Uterus (tissue), 2 donors: ENCODE results near the gene NRAS.

Source experiments
- POLR2A ChIP-seq, 2 donors: fragments of 450-650 bp; IDR thresholded peaks; one replicate each; pipeline ENCODE4 v1.6.1; 2016; ENCODE audit warnings: antibody characterized with exemption in 2 of 2, mild to moderate bottlenecking in 1 of 2, moderate library complexity in 1 of 2
- TF ChIP-seq, protein P1 (sequence below), 4 experiments: fragments of 200-600 bp in 2 of 4; fragments of 450-650 bp in 2 of 4; sonication (generic) in 2 of 4; IDR thresholded peaks; one replicate each; pipeline ENCODE4 v1.5.1; 2016 to 2019; ENCODE audit warnings: antibody characterized with exemption in 4 of 4, mild to moderate bottlenecking in 2 of 4, moderate library complexity in 1 of 4

DNA sequence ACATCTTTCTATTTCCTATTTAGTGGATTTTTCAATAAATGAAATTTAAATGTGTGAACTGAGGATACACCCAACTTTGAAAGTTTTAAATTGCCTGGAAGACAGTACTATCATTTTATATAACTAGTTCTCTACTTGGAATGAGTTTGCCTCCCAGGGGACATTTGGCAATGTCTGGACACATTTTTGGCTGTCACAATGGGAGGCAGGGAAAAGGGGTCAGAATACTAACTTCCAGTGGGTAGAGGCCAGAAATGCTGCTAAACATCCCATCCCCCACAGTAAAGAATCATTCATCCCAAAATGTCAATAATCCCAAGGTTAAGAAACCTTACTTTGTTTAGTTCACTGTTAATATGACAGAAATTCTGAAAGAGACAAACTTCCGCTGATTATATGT lies 13.2 kb upstream of the NRAS start:
- TF ChIP-seq, protein P1, sequence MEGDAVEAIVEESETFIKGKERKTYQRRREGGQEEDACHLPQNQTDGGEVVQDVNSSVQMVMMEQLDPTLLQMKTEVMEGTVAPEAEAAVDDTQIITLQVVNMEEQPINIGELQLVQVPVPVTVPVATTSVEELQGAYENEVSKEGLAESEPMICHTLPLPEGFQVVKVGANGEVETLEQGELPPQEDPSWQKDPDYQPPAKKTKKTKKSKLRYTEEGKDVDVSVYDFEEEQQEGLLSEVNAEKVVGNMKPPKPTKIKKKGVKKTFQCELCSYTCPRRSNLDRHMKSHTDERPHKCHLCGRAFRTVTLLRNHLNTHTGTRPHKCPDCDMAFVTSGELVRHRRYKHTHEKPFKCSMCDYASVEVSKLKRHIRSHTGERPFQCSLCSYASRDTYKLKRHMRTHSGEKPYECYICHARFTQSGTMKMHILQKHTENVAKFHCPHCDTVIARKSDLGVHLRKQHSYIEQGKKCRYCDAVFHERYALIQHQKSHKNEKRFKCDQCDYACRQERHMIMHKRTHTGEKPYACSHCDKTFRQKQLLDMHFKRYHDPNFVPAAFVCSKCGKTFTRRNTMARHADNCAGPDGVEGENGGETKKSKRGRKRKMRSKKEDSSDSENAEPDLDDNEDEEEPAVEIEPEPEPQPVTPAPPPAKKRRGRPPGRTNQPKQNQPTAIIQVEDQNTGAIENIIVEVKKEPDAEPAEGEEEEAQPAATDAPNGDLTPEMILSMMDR (IDR thresholded peaks at IDR 0.05): no peak
- TF ChIP-seq POLR2A (IDR thresholded peaks at IDR 0.05): no peak
